ENCODE results near the gene MYO3B.

The MYO3B gene

GRCh38 chr2:170298115-170298514 is 120.2 kb downstream of the MYO3B start:
- no peak overlapping the region for H3K4me3 ChIP-seq (ENCODE audit: low read depth, low read length)

- no peak overlapping the region for H3K4me3 ChIP-seq (ENCODE audit: low read depth, low read length)
These were observed 121.0 kb downstream of the MYO3B start for GRCh38 chr2:170298861-170299429.

GRCh38 chr2:170300993-170301392 is 123.0 kb downstream of the MYO3B start:
- H3K4me3 ChIP-seq (ENCODE audit: low read depth, low read length): no peak overlapping the region

GRCh38 chr2:170301626-170302025 is 123.7 kb downstream of the MYO3B start:
- no peak overlapping the region for H3K4me3 ChIP-seq (ENCODE audit: low read depth, low read length)

GRCh38 chr2:170305711-170306110 is 127.8 kb downstream of the MYO3B start:
- H3K4me3 ChIP-seq (ENCODE audit: low read depth, low read length): no peak overlapping the region

- H3K4me3 ChIP-seq (ENCODE audit: low read depth, low read length): no peak overlapping the region
These were observed 128.4 kb downstream of the MYO3B start for GRCh38 chr2:170306293-170306873.

- no peak overlapping the region for H3K4me3 ChIP-seq (ENCODE audit: low read depth, low read length)
These were observed 129.1 kb downstream of the MYO3B start for GRCh38 chr2:170307052-170307451.

GRCh38 chr2:170307555-170308351 is 129.8 kb downstream of the MYO3B start:
- H3K4me3 ChIP-seq (ENCODE audit: low read depth, low read length): no peak overlapping the region

- no peak overlapping the region for H3K4me3 ChIP-seq (ENCODE audit: low read depth, low read length)
These were observed 133.0 kb downstream of the MYO3B start for GRCh38 chr2:170310876-170311502.

- H3K4me3 ChIP-seq (ENCODE audit: low read depth, low read length): no peak overlapping the region
These were observed 135.5 kb downstream of the MYO3B start for GRCh38 chr2:170313347-170313991.

- no peak overlapping the region for H3K4me3 ChIP-seq (ENCODE audit: low read depth, low read length)
These were observed 136.0 kb downstream of the MYO3B start for GRCh38 chr2:170313992-170314348.

DNA sequence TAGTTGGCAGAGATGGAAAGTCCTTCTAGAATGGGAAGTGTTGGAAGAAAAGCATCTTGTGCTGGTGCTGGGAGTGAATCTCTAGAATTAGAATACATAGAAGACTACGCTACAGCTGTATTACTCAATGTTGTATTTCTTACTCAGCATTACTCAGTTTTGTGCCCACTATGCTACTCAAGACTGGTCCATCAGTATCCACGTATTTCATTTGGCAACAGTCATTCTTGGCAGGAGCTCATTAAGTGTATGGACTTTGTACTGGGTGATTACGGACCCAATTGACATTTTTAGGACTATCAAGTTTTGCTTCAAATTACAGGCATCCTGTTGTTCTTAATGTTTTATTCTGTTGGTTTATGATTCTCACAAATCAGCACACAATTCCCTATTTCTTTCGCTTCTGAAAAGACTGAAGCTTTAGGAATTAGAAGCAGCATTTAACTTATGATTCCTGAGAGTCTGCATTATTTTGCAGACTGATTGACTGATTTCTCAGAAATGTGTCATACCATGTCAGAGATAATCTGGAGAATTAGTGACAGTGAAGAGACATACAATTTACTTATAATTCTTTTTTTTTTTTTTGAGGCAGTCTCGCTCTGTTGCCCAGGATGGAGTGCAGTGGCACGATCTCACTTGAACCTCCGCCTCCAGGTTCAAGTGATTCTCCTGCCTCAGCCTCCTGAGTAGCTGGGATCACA is 136.9 kb downstream of the MYO3B start:
- H3K4me3 ChIP-seq (ENCODE audit: low read depth, low read length): no peak overlapping the region

DNA sequence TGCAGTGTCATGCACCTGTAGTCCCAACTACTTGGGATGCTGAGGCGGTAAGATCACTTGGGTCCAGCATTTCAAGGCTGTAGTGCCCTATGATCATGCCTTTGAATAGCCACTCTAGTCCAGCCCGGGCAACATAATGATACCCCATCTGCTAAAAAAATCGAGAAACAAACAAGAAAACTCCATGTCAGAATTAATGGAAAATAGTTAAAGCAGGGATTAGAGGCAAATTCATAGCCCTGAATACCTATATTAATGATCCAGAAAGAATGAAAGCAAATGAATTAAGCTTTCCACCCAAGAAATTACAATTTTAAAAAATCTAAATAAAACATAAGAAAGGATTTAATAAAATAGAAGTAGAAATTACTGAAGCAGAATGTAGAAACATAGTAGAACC is 143.0 kb downstream of the MYO3B start:
- H3K4me3 ChIP-seq (ENCODE audit: low read depth, low read length): no peak overlapping the region

DNA sequence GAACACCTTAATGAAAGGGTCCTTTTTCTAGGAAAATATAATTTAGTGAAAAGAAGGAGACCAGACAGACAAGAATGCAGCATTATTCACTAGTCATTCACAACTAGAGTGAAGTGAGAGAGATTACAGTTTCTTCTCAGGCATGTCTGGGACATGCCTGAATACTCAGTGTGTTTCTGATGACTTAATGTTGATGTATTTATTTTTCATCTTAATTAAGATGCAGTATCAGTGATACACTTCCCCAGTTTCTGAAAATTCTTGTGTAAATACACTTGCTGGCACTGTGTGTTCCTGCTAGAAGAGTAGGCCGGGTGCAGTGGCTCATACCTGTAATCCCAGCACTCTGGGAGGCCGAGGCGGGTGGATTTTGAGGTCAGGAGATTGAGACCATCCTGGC is 143.6 kb downstream of the MYO3B start:
- H3K4me3 ChIP-seq (ENCODE audit: low read depth, low read length): no peak overlapping the region

DNA sequence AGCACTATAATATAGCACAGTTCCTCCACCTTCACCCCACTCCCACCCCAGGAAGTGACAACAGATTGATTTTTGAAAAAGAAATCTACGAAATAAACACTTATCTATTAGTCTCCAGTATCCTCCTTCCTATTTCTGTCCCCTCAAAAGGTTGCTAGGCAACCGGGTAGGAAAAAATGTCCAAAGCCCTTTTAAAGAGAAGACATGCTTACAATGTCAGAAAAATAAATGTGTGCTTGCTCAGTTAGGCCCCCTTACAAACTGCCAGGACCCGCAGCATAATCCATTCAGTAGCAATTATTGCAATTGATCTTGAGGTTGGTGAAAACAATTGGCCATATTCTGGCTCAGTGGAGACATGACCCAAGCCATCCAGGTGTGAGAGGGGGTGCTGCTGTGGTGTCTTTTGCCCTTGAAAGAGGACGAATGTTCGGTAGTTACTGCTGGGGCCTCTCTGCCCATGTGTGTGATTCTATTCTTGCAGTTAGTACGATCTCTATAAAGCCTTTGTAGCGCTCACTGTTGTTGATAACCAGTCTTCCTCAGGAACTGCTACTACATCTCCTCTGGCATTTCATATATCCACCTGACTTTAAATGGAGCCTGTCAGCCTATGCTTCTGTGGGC is 144.3 kb downstream of the MYO3B start:
- no peak overlapping the region for H3K4me3 ChIP-seq (ENCODE audit: low read depth, low read length)

- H3K4me3 ChIP-seq (ENCODE audit: low read depth, low read length): no peak overlapping the region
These were observed 145.8 kb downstream of the MYO3B start for GRCh38 chr2:170323743-170324142.

GRCh38 chr2:170324640-170325046 is 146.7 kb downstream of the MYO3B start:
- no peak overlapping the region for H3K4me3 ChIP-seq (ENCODE audit: low read depth, low read length)

- no peak overlapping the region for H3K4me3 ChIP-seq (ENCODE audit: low read depth, low read length)
These were observed 152.9 kb downstream of the MYO3B start for GRCh38 chr2:170330881-170331280.

DNA sequence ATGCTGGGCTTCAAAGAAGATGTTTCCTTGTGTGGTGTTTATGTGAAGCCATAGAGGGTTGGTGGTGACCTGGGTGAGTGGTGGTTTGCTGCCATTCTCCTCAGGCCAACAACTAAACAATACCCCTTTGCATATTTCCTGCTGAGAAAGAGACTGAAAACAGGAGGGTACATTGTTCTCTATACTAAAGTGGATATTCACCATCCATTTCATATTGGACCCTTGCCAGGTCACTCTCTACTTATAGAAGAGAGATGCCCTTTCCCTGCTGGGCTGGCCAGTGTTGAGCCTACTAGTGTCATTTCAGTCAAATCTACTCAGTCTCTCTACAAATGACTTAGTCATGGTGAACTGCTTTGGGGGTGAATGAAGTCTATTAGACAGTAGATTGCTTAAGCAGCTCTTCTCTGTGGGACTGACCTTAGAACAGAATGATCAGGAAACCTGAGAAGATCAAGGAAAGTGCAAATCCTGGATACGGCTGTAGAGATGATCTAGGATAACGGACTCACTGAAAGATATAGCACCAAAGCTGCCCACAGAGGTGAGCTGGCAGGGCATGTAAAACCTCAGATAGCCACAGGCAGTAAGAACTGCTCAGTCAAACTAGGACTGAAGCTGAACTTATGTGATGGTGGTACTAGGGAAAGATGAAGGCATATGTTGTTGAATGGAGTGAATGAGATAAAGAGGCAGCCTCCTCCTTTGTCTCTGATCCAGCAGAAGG is 154.9 kb downstream of the MYO3B start:
- no peak overlapping the region for H3K4me3 ChIP-seq (ENCODE audit: low read depth, low read length)

DNA sequence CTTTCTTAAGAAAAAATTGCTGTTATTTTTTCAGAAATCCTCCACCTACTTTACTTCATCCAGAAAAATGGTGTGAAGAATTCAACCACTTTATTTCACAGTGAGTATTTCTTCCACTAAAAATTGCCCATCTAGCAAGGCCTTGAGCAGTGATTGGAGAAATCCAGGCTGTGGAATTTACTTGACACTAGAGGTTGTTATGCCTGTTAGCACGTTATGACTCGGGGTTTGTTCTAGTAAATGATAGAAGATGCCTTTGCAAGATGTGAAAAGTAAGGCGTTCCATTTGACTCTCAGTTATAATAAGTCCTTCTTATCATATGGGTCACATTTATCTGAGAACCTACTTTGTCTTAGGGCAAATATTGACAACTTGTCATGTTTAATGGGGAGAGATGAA is 157.4 kb downstream of the MYO3B start:
- H3K4me3 ChIP-seq (ENCODE audit: low read depth, low read length): no peak overlapping the region

Data from iPS-11a (cell line).